Dermis microvascular lymphatic vessel endothelial cell (primary cell): Measurements from ENCODE around the gene FBXW11. TPM values are rescaled to one million over a fixed set of nuclear protein-coding genes. Genes with fewer than 3 reads are reported as not detected.
A peak's percentile ranks its signal among the peaks of the same experiment; 100 is the strongest.

Experiments
- DNase-seq, 2 donors: peaks; one replicate each; pipeline versions ENCODE4 v3.0.0 to v3.0.0-alpha.2; 2010; ENCODE audit warnings: low read depth in 2 of 2
- total RNA-seq: library from RNA; depleted of rRNA; stranded (reverse); fragments of >200 nt; gene quantifications from 2 replicates; pipeline ENCODE4 v1.2.1, GENCODE V29; 2014

The FBXW11 gene
- total RNA-seq, 1 donor from 2014 or later = 58.0 TPM

DNA sequence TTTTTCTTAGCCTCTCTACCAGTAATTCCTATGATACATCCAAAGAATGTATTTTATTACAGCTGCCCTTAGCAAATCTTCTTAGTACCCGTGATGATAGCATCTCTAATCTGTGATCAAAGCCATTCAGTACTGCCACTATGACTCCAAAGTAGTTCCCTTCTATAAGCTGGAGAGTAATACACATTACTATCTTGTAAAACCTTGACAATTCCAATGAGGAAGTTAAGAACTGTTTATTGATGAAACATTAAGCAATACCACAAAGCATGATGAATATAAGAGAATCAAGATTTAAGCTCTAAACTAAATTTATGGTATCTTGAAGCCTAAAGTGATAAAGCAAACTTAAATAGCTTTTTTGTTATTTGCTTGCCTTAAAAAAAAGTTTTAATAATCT, 134.7 kb downstream of the FBXW11 start:
- DNase-seq = no peak

DNA sequence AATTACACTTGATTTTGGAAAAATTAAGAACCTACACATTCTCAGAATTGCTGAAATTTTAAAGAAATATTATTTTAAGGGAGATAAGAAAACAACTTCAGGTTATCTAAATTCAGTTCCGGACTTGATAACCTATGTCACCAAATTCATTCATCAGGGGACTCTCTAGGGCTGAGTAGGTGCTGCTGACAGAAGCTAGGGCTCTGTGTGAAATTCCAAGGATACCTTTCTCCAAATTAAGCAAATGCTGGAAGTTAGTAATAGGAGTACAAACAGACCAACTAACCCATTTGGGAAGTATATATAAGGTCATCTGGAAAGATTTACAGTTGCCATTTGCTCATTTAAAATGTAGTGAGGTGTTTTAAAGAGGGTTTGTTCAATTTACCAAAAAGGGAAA, 136.5 kb downstream of the FBXW11 start:
- no peak for DNase-seq

DNA sequence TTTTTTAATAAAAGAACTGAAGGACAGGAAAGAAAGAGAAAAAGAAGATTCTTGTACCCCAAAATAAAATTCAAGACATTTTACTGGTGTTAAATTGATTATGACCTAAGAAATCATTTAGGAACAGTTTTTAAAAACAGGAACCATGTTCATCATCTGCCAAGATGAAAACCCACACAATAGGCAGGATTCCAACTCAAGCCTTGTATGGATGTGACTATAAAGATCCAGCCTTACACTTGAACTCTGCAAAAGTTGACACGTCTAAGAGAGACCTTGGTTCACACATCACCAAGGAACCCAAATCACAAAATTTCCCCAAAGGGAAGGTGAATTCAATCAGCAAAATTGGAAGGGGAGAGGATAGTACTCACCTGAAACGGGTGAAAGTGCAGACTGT, 138.2 kb downstream of the FBXW11 start:
- no peak for DNase-seq

DNA sequence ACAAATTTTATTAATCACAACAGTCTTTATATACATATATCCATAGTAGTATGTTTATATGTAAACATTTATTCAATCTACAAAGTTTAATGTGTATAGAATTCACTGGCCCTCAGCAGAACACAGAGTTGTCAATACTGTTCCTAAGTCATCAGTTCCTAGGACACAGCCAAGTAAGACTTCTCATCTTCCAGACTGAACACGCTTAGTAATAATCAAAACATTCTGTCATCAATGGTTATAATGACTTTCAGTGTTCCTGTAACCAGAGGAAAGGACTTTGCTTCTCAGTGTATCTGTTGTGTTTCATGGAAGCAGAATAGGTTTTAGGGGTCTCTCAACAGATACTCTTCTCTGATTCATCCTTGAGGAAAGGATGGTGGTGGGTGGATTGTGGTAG, 138.7 kb downstream of the FBXW11 start:
- peak in 1 of 2 donors; percentile 38 for DNase-seq

DNA sequence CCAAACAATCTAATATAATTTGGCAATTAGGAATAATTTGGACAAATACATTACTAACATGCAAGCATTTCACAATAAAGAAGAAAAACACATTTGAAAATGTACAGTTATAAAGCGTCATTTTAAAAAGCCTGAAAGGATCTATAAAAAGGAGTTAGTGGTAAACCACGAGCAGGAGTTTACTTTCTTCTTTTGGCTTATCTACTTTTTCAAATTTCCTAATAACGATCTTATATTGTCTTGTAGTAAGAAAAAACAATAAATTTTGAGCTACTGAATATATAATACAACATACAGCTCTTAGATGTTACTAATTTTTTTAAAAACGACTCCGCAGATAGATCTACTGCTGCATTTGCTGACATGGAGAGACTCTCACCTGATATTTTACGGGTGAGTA, 141.0 kb downstream of the FBXW11 start:
- DNase-seq = no peak

DNA sequence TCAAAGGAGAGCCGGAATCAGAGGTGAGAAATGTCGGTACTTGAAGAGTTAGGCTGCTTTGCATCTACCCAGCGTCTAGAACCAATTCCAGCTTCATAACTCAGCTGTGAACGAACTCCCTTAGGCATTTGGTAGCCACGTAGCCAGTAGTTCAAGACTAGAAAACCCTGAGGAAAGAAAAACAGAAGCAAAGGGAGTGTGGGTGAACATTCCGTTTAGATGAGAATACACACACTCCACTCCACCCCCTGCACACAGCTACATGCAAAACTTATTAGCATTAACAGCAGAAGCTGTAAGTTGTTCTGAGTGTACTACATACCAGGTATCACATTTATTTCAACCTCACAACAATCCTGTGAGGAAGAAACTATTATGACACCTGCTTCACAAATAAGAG, 142.5 kb downstream of the FBXW11 start:
- no peak for DNase-seq

DNA sequence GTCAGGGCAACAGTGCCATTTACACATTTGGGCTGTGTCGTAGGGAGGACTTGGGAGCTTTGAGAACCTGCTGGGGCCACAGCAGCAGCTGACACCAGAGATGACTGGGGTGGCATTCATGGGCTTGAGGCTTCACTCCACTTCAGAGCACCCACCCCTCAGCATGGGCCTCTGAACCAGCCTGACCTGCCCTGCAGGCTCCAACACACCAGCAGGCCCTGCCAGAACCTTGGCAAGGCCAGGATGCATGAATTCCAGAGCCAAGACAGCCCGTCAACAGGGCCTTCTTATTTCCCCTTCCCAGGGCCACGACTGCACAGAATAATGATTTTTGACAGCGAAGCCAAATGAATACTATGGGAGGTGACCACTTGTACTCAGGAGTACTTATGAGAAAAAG, 143.8 kb downstream of the FBXW11 start:
- DNase-seq = no peak

DNA sequence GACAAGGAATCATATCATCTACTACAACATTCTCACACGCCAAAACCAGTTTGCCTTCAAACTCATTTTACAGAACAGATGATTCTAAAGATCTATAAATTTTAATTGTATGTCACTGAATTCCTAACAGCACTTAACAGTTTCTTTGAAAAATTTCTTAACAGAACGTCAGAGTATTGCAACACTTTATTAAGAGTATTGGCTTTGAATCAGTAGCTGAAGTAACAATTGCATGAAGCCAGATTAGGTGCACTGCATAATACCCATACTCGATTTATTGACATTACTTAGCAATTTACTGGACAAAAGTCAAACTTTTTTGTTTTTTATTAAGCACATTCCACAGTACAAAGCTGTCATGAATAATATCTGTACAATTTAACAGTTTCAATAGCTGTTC, 145.1 kb downstream of the FBXW11 start:
- no peak for DNase-seq

DNA sequence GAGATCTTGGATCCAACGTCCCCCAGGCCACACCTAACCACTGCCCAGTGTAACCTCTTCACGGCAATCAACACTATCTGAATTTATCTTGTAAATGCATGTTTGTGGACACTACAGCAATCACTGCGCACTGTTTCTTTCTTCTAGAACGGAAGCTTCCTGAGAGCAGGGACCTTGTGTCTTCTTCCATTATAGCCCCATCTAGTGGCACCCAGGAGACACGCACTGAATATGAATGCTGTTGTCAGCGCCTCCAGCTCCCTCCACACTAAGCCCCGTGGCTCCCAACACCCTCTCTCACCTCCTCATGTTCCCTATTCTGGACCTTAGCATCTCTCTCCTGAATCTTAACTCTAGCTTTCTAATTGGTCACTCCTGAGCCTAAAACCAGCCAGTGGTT, 148.1 kb downstream of the FBXW11 start:
- DNase-seq = peak in 1 of 2 donors; percentile 25

DNA sequence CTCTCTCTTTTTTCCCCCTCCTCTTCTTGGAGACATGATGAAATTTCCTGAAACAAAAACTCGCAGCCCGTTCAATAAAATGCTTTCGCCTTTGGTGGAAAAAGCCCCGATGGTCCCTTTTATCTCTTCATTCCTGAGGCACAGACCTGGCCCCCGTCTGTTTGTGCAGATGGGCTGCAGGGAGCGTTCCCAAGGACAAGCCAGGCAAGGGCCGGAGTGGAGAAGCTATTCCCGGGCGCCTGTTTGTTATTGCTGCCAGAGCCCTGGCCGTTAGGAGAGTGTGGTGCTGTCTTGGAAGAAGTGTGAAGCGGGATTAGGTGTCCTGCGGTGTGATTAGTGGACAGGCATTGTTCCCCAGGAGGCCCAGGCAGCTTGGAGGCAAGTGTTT, 149.0 kb downstream of the FBXW11 start:
- no peak for DNase-seq

DNA sequence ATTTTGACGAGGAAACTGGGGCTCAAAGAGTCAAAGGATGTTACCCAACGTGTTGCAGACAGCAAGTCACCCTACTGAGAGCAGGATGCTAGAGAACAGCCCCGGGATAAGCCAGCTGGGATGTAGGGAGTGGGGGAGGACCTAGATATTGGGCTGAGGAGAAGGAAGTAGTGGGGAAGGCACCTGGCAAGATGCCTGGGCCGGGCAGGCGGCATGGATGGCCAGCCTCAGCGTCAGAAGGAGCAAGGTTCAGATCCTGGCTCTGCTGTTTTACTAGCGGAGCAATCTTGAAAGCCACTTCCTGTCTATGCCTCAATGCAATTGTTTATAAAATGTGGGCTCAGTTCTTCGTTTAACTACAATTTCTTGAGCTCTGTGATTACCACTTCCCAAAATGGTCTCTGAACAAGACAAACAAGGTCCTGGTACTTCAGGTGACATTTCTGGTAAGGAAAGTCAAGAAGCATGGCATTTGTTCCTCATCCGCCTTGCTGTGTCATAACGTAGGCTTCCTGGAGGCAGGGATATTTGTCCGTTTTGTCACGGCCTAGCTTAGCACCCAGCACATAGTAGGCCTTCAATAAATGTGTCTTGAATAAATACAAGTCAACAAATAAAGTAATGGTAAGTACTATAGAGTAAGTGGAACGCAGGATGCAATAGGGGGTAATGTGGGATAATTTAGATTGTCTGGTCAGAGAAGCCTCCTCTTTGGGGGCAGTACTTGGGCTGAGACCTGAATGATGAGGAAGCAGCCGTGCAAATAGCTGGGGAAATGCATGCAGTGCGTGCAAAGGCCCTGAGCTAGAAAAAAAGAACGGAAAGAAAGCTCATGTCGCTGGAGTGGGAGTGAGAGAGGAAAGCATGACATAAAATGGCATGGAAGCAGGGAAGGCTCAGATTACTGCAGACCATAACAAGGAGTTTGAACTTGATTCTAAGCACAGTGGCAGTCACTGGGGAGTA, 150.4 kb downstream of the FBXW11 start:
- no peak for DNase-seq

DNA sequence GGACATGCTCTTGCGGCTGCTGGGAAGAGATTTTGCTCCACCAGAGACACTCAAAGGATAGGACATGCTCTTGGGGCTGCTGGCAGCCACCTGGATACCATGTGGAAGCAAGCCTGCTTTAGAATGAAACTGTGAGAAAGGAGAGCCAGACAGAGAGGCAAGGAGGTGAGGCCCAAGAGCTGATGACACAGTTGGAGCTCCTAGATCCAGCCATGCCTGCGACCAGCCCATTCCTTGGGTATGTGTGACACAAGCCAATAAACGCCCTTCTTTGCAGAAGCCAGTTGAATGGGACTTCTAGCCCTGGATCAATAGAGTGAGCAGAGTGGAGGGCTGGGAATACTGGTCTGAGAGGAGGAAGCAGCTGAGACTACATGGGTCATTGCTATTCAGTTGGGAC, 151.2 kb downstream of the FBXW11 start:
- no peak for DNase-seq

DNA sequence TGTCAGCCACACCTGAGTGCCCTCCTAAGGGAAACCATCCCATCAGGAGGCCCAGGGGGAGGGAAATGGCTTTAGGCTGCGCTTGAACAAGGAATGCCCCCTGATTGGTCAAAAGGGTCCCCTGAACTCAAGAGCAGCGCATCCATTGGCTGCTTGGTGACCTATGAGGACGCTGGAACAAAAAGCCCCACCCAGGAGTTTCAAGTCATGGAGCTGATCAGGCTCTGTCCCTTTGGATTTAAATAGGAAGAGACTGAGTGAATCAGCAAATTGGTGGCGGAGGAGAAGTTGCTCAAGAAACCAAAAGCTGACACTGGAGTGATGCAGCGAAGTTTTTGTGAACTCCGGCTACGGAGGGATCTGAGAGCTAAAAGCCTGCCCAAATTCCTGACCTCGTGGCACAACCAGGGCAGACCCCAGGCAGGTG, 154.2 kb downstream of the FBXW11 start:
- no peak for DNase-seq

DNA sequence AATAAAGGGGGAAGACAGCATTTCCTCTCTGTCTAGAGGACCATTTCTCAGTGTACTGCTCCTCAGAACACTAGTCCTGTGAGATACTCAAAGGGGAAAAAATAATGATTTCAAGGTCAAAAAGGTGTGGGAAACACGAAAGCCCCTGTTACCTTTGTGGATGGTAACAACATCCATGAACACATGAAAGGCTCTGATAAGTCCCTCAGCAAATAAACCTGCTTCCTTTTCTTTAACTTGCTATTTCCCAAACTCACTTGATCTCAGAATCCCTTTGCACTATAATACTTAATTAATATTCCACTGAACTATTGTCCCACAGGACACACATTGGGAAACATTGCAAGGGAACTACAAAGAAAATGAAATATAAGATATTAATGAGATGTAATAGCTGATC, 155.2 kb downstream of the FBXW11 start:
- DNase-seq = no peak

DNA sequence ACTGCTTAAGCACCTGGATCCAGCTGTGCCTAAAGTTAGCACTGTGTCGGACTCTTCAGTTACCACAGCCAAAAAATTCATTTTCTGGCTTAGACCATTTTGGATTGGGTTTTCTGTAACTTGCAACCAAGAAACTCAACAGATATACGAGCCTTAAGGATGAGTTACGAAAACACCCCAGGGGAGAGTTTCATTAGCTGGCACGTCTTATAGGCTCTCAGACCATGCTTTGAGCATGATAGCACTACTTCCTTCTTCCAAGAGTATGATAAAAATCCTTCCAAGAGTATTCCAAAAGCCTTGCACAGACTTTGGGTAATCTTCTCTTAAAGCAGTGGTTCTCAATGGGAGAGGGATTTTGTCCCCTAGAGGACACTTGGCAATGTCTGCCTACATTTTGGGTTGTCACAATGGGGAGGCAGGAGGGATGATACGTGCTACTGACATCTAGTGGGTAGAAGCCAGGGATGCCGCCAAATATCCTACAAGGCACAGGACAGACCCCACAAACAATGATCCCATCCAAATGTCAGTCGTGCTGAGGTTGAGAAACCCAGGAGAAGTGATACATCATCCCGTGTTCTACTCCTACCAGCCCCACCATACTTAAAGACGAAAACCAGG, 156.0 kb downstream of the FBXW11 start:
- DNase-seq = no peak

DNA sequence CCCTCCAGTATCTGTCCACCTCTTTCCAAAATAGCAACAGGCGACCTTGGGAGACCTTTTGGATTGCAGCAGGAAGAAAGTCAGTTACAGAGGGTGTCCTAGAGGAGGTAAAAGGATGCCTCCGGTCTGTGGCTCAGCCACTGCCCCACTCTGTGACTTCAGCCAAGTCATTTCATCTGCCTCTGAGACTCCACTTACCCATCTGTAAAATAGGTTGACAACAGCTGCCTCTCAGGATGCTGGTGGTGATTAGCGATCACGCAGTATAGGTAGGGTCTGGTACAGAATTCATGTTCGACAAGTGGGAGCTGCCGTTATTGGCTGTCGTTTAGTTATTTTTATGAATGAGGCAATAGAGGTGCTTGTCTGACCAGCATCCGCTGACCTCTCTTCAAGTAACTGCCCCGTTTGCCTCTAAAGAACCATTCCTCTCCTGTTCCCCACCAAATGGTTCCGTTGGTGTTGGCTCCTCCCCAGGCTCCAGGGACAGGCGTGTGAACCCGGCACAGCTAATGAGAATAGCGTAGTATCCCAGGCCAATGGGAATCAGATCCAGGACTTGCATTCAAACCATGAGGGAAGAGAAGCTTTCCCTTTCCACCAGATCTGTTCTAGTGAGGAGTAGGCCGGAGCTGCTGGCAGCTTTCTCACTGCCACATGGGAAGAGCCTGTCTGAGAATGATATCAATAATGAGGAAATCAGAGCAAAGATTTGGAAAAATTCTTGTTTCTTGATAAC, 156.7 kb downstream of the FBXW11 start:
- no peak for DNase-seq

DNA sequence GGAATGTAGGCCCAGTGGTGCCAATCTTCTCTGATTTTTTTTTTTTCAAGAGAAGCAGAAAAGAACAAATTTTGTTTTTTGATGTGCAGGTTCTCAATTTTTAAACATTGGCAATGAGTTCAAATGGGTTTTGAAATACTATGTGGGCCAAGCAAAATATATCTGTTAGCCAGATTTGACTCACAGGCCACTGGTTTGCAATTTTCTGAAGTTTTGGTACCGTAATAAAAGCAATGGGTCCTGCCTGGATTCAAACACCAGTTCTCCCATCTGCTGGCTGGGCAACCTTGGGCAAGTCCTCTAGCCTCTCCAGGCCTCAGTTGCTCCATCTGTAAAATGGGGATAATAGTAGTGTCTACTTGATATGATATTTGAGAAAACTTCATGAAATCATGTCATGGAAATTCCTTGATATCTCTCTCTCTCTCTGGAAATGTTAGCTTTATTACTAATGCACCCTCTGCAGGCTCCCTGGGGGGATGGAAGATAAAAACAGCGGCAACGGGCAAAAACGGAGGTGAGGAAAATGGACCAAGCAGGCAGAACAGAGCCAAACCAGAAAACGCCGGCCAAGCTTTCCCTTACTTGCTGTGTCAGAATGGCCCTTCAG, 157.4 kb downstream of the FBXW11 start:
- no peak for DNase-seq

DNA sequence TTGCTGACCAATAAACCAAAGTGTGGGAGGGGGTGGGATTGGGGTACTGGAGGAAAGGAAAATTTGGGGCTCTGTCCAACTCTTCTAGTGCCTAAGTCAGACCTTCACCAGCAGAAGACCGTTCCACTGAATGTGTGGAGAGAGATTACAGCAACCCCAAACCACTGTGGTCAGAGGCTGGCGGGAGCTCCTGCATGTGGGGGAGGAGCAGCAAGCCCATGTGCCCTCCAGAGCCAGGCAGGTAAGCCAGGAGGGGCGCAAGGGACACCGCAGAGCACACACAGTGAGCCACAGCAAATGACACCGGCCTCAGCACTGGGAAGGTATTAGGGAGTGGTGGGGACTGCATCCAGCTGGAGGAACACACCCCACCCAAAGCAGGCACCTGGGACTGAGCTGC, 158.0 kb downstream of the FBXW11 start:
- no peak for DNase-seq

DNA sequence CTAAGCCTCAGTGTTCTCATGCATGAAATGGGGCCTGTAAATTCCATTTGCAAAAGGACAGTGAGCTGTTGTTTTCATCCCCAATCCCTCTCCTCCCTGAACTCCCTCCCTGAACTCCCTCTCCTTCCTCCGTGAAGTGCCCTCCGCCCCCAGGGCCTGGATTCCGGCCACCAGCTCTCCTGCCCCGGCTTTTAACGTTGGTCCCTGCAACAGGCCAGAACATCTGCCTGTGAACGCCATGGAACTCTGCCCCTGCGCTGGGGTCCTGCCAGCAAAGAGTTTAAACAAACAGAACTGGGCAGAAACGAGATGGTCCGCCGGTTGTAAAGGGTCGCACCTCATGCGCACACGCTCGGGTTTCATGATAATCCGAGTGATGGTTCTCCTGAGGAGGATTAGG, 158.4 kb downstream of the FBXW11 start:
- DNase-seq = no peak

DNA sequence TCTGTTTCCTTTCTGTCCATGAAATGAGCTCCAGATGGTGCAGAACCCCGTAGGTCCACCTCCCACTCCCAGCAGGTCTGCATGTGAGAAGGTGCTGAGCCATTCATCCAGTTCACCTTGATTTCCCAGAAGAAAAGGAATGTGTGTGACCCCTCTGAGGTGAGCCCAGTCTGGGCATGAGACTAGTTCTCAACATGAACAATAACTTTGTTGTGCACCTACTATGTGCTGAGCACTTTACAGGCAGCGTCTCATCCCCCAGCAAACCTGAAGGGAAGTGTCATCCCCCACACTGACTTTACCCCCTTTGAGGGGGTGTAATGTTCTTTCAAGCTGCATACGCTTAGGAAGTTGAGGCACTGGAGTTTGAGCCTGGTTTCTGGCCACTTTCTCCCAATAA, 159.4 kb downstream of the FBXW11 start:
- no peak for DNase-seq

DNA sequence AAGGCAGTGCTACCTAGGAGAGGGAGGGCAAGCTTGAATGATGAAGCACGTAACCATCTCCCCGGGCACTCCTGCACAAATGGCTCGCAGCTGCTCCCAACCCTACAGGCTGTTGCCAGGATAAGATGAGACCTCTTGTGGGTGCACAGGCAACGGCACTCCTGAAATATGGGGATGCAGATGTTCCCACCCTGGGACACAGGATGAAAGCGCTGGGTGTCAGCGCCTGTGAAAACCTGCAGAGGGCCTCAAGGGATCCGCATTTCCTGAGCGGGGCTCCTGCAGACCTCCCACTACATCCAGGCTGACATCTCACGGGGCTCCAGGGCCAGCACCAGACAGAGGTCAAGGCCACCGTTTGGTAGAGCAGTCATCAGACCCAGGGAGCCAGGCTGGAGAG, 160.1 kb downstream of the FBXW11 start:
- no peak for DNase-seq

DNA sequence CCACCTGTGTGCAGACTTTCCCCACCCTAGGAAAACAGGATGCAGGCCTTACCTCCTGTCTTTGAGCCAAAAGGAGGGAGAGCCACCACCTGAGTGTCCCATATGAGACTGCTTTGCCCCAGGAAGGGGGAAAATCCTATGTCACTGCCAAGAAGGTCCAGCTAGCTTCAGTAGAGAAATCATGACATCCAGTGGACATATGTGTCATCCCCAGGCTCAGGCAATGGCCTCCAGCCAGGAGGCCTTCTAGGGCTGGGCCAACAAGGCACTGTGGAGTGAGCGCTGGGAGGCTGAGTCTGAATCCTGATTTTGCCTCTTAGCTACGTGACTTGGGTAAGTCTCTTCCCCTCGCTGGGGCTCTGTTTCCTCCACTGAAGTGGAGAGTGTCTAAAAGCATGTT, 160.6 kb downstream of the FBXW11 start:
- no peak for DNase-seq
